SK-MEL-5 (cell line): ENCODE data around the gene MYL7. TPM values are rescaled to one million over a fixed set of nuclear protein-coding genes. Genes with fewer than 3 reads are reported as not detected.
A peak's percentile ranks its signal among the peaks of the same experiment; 100 is the strongest.

Experiments
- DNase-seq: peaks from one replicate; pipeline ENCODE4 v3.0.0-alpha.2; 2016; ENCODE audit warnings: low read depth, low spot score
- in situ Hi-C: cut with HindIII; loops from 2 replicates; pipeline ENCODE4 v1.10.0; 2016; ENCODE audit warnings: low sequenced_read_pairs, high pct_unique_total_duplicates, low pct_unique_long_range_greater_than_20kb
- total RNA-seq: library from RNA; depleted of rRNA; stranded (reverse); fragments of >200 nt; shearing (Covaris generic); gene quantifications from 2 replicates; pipeline ENCODE4 v1.2.3, GENCODE V29; 2014

The MYL7 gene
- total RNA-seq, 1 experiment from 2014 or later, result not detected

DNA sequence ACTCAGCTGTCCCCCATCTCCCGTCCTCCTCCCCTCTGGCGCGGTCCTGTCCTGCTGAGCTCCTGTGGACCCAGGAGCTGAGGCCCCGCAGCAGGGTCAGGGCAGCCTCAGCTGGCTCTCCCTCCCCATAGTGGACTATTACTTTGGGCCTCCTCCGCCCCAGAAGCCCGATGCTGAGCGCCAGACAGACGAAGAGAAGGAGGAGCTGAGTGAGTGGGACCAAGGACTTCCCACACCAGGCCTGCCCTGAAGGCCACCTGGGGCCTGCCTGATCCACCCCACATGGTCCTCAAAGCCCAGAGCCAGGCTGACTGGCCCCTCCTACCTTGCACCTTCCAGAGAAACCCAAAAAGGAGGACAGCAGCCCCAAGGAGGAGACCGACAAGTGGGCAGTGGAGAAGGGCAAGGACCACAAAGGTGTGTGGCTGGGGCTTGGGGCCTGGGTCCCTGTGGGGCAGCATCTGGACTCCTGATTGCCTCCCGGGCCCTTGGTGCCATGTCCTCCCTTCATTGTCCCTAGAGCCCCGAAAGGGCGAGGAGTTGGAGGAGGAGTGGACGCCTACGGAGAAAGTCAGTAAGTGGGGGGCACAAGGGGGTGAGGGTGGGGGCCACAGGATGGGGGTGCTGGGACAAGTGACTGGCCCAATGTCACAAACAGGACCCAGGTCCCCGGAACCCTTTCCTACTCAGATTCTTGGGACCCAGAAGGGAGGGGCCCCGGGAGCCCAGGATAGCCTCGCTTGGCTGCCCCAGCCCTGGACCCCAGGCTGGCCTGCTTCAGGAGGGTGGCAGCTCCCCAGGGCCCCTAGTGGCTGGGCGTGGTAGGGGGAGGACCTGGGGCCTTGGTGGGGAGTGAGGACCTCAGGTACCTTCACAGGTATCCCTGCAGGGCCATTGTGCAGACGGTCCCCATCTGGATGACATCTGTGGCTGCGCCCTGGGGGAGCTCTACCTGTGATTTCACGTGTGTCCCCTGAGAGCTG lies 32.1 kb downstream of the MYL7 start:
- in situ Hi-C loops, result no loop called here
- DNase-seq, result no peak

DNA sequence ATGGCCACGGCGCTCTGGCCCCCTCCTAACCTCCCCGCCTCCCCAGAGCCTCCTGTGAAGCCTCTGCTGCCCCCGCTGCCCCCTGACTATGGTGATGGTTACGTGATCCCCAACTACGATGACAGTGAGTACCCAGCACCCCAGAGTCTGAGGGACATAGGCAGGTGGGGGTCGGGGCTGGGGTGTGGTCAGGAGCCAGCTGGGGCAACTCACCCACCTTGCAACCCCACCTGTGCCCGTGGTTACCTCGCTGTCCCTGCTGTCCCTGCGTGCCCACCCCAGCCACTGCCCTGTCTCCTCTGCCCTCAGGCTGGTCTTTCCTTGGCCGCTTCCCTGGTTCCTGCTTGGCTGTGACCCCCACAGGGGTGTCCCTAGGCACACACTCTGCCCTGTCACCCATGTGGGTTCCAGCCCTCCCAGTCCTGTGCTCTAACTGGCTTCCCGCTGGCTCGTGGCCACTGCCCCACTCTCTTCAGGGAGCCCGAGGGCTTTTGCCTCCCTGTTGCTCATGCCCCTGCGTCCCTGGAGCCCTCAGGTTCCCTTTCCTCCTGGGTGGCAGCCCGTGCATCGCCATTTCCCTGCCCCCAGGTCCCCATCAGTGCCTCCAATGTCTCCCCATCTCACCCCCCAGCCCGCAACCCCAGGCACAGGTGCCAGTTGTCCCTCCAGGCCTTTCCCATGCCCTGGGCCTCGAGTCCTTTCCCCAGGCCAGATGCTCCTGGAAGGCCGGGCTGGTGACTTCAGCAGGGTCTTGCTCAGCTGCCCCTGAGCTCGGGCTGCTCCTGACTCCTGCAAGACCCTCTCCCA lies 33.0 kb downstream of the MYL7 start:
- DNase-seq, result no peak
- in situ Hi-C loops, result no loop called here

DNA sequence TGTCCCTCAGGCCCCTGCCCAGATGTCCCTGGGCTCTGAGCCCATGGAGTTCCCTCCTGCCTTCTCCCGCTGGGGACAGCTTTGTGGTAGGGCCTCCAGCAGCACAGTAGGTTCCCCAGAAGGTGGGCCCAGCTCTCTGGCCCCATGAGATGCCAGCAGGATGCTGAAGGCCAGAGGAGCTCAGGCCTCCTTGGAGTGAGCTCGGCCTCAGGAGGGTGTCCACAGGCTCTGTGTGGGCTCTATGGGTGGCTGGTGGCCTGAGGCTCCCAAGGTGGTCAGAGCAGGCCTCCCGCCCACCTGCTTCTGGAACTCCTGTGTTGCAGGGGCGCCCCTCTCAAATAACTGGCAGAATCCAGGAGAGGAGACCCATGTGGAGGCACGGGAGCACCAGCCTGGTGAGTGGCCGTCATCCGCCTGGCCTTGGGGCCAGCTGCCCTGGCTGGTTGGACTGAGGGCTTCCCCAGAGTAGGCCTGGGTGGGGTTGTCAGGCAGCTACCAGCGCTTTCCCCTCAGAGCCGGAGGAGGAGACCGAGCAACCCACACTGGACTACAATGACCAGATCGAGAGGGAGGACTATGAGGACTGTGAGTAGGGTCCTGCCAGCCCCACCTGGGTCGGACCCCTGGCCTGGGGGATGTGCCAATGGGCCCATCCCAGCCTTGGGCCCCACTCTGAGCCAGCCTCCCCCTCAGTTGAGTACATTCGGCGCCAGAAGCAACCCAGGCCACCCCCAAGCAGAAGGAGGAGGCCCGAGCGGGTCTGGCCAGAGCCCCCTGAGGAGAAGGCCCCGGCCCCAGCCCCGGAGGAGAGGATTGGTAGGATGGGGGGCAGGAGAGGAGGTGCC lies 33.8 kb downstream of the MYL7 start:
- DNase-seq, result no peak
- in situ Hi-C loops, result no loop called here

DNA sequence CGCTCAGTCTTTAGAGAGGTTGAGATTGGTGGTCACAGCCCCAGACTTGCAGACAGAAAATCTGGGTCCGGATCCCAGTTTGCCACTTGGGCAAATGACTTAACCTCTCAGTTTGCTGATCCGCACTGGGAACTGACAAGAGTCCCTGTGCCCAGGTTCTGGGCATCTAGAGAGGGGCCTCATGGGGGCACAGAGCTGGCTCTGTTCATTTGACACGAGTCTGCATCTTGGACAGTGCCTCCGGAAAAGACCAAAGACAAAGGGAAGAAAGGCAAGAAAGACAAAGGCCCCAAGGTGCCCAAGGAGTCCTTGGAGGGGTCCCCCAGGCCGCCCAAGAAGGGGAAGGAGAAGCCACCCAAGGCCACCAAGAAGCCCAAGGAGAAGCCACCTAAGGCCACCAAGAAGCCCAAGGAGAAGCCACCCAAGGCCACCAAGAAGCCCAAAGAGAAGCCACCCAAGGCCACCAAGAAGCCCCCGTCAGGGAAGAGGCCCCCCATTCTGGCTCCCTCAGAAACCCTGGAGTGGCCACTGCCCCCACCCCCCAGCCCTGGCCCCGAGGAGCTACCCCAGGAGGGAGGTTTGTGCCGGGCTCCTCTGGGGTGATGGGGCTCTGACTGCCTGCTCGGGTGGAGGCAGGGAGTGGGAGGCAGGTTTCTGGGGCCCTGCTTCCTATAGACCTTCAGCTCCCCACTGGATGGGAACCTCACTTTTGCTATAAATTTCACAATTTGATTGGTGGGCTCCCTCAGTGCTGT lies 34.6 kb downstream of the MYL7 start:
- in situ Hi-C loops, result no loop called here
- no peak for DNase-seq

DNA sequence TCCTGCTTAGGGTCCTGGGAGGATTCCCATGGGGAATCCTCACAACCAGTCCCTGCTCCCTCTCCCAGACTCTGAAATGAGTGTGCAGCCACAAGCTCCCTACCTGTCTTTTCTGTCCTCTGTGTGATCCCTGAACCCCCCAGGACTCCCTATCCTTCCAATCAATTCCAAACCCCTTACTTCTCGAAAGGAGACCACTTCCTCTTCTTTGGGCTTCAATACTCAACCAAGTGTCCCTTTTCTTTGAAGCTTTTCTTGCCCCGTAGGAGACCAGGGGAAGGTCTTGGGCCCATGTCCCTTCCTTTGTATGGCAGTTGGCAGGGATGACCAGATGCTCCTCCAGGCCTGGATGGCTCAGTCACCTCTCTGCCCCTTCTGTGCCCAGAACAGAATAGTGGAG lies 35.3 kb downstream of the MYL7 start:
- DNase-seq, result no peak
- in situ Hi-C loops, result no loop called here

DNA sequence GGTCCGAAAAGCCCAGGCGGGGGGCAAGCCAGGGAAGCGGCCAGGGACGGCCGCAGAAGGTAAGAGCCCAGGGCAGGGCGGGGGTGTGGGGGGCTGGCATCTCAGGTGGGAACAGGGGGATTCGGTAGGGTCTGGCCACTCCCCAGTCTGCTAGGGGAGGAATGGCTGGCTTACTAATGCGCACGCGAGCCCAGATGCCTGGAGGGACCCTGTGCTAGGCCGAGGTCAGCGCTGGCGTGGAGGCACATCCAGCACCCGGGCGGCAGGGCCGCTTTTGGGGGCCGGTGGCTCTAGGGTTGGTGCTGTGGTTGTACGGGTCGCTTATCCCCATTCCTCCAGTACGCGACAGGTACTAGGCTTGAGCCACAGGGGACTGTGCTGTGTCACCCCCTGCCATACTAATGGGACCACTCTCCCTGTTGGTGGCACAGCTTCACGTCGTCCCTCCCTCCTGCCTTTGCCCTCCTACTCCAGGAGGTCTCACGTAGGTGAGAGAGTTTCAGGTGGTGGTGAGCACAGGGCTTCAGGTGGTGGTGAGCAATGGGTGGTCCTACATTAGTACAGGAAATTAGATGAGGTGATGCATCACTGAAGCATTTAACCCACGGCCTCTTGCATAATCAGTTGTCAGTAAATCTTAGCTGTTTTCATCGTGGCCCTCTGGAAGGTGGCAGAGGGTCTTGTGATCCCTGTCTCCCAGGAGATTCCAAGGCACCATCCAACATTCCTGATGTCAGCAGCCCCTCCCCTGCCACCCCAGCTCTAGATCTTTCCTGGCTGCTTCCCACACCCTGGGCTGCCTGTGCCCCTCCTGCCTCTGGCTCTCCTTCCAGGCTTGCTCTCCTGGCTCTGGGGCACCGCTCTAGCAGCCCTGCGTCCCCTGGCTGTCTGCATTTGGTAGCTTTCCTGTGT lies 36.0 kb downstream of the MYL7 start:
- DNase-seq, result no peak
- in situ Hi-C loops, result no loop called here

DNA sequence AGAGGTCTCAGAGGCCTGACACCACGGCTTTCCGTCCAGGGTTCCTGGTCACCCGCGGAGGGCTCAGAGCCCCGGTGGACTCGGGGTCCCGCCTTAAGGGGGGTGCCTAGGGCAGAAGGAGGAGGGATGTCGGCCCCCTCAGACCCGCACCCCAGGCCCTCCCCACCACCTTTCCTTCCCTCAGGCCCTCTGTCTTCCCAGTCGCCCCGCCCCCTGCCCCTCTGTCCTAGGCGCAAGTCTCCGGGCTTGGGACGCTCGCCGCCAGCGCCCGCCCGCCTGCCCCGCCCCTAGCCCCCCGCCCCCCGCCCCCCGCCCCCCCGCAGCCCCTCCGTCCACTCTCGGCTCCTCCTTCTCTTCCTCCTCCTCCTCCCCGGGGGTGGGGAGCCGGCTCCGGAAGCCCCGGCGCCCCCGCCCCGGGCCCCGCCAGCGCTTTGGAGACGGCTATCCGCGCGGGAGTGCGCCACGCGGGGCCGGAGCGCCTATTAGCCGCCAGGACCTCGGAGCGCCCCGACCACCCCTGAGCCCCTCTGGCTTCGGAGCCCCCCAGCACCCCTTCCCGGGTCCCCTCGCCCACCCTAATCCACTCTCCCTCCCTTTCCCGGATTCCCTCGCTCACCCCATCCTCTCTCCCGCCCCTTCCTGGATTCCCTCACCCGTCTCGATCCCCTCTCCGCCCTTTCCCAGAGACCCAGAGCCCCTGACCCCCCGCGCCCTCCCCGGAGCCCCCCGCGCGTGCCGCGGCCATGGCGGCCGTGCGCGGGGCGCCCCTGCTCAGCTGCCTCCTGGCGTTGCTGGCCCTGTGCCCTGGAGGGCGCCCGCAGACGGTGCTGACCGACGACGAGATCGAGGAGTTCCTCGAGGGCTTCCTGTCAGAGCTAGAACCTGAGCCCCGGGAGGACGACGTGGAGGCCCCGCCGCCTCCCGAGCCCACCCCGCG lies 36.9 kb downstream of the MYL7 start, which contains the start of gene AEBP1:
TSS of gene AEBP1 (plus strand) at position 423 of the 937 bp plus-strand sequence. CDS start at position 744, 321 bp downstream.
- in situ Hi-C loops, result no loop called here
- no peak for DNase-seq

DNA sequence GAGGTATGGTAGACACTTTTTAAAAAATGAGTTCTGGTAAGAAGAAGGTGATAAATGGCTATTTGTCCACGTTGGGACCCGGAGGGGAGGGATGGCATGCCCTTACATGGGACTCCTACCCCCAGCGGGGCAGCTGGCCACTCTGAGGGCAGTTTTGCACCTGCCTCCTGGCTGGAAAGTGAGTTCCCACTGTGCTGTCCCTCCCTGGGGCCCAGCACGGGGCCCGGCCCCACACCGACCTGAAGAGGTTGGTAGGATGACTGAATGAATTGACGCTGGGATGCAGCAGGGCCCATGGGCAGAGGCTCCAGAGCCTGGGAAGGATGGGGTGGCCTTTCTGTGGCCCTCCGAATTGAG lies 37.6 kb downstream of the MYL7 start:
- no peak for DNase-seq
- in situ Hi-C loops, result no loop called here

DNA sequence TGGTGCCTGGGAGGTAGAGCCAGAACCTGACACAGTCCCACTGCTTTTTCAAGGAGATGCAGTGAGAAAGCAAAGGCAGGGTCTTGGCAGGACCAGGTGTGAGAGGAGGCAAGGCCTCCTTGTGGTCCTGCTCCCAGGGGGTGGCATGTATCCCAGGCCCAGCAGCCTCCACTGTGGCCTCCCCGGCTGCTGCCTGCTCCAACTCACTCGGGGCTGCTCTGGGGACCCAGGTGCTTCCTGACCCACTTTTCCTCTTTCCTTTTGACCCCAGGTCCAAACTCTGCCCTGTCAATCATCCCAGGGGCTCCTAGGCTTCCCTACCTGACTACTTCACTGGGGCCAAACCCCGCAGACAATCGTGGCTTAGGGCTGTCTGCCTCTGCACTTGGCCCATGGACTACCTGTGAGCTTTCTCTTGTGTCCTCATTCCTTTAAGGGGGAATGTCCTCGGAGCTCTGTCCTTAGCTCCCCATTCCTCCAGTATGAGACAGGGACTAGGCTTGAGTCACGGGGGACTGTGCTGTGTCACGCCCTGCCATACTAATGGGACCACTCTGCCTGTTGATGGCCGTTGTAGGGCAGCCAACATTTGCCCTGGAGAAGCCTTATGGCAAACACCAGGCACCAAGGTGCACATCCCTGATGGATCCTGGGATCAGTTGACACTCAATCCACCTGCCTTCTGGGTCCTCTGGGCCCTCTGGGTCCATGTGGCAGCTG lies 38.1 kb downstream of the MYL7 start:
- in situ Hi-C loops, result no loop called here
- DNase-seq, result no peak

DNA sequence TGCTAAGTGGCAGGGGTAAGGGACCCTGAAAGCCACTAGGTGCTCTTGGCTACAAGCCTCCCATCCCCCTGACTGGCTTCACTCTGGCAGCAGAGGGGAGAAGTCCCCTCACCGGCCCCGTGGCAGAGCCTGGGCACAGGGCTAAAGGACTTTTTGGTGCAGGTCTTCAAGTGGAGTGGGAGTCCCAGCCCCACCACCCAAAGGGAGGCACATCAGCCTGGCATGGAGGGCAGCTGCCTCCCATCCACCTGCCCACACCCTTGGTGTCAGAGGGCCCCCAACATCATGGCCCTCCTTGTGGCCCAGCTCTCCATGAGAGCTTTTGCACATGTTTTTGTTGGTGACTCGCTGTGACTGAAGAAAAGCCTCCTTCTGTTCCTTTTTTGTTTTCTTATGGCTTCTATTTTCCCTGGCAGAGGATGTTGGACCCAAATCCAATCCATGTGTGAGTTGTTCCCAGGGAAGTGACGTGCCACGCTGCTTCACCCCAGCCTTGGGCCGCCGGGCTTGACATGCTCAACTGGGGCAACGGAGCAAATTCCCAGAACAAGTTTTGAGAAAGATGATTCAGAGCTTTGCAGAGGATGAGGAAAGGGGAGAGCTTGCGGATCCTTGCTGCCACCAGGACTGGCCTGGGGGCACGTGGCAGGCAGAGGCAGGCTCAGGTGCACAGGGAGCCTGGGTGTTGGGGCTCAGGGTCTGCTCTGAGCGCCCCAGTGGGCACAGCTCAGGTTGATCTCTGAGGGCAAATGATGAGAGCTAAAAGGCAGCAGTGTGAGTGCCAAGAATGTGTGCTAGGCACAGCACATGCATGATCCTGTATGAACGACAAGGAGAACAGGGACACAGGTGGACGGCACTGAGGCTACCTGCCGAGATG lies 38.9 kb downstream of the MYL7 start:
- DNase-seq, result no peak
- in situ Hi-C loops, result no loop called here

DNA sequence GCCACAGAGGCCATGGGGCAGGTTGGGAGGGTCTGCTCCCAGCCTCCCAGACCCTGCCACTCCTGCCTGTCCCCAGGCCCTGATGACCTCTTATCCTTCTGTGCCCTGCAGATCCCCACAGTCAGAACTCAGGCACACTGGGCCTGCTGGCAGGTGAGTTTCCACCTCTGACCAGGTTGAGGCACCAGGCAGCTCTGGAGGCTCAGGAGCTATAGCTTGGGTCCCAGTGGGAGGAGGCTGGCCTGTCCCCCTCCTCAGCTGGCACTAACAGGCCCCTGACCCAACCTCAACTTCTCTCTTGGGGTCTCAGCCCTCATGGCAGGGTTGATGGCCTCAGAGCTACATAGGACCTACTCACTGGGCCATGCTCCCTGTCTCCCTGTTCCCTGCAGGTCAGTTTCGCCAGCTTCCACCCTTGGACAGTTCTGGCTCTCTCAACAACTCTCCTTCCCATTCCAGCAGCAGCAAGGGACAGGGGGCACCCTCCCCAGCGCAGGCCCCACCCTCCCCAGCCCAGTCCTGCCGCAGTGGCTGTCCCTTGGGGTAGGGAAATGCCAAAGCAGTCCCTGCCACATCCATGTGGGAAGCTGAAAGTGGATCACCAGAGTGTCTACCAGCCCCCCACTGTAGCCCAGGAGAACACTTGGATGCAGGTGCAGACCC lies 39.7 kb downstream of the MYL7 start:
- in situ Hi-C loops, result no loop called here
- no peak for DNase-seq

DNA sequence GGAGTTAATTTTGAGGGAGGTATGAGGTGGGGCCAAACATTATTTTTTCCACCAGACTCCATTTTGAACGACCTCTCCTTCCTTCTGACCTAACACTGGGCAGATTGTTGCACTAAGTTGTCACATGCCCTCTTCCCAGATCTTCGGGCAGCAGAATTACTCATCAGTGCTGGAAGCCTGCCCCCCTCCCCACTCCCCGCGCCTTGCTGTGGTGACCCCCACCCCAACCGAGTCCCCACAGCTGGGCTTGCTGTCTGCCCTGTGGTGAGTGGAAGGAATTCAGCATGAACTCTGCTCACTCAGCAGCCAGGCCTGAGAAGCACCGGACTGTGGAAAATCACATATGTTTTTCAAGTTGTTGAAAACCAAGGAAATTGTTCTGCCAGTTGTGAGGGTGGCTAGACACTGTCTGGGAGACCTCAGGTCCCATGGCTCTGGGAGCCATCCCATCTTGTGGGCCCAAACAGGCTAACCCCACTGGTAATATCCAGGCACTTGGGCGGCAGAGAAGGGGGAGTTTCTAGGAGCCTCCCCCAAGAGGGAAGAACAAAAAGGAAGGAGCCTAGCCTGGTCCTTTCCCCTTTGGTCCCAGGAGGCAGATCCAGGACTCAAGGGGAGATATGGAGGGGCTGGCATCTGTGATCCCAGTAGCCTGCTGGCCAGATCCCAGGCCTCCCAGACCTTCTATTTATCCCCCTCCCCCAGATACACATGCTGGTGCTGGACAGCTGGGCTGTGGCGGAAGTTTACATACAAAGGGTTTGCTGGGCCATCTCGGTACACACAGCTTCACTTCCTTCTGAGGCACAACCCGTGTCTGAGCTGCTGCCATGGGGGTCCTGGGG lies 40.5 kb downstream of the MYL7 start:
- peak; percentile 51 for DNase-seq
- in situ Hi-C loops, result no loop called here
